WTC11 (cell line): ENCODE data around the gene RPL13. TPM values are rescaled to one million over a fixed set of nuclear protein-coding genes. Genes with fewer than 3 reads are reported as not detected.

Experiments
- ATAC-seq: fragments of 200-7000 bp; cut with Tn5 transposase; 2 replicates; pipeline ENCODE4 v1.10.0; 2021; ENCODE audit warnings: mild to moderate bottlenecking, moderate library complexity
- CTCF ChIA-PET: fragments of 300-600 bp; sonication (Branson Sonifier 250); formaldehyde crosslinking; loops from one replicate; lab custom pipeline; 2021; ENCODE audit warnings: antibody characterized with exemption; lab: Charles Lee
- POLR2A ChIA-PET: fragments of 350-600 bp; sonication (Branson Sonifier 250); formaldehyde crosslinking; loops from one replicate; lab custom pipeline; 2021; ENCODE audit warnings: antibody characterized with exemption; lab: Charles Lee
- DNase-seq: peaks from one replicate; pipeline ENCODE4 v3.0.0; 2021; ENCODE audit warnings: low spot score
- H3K27ac Mint-ChIP-seq: 2 replicates; pipeline ENCODE4 v1.8.0; 2021; ENCODE audit warnings: mixed read lengths
- H3K27me3 Mint-ChIP-seq: 2 replicates; pipeline ENCODE4 v1.8.0; 2021; ENCODE audit warnings: low read depth, mild to moderate bottlenecking, moderate library complexity, mixed read lengths
- H3K36me3 Mint-ChIP-seq: 2 replicates; pipeline ENCODE4 v1.8.0; 2021; ENCODE audit warnings: mixed read lengths
- H3K4me1 Mint-ChIP-seq: 2 replicates; pipeline ENCODE4 v1.8.0; 2022; ENCODE audit warnings: mixed read lengths
- H3K4me3 Mint-ChIP-seq: 2 replicates; pipeline ENCODE4 v1.8.0; 2021; ENCODE audit warnings: mild to moderate bottlenecking, moderate library complexity, mixed read lengths
- H3K9me3 Mint-ChIP-seq: 2 replicates; pipeline ENCODE4 v1.8.0; 2021; ENCODE audit warnings: mixed read lengths
- ATF1 ChIP-seq: sonication (generic); formaldehyde crosslinking; IDR thresholded peaks from 2 replicates; pipeline ENCODE4 v1.8.1; 2023; ENCODE audit warnings: mild to moderate bottlenecking, moderate library complexity, missing genetic modification reagents
- CREM ChIP-seq: sonication (generic); formaldehyde crosslinking; IDR thresholded peaks from 2 replicates; pipeline ENCODE4 v1.8.1; 2022; ENCODE audit warnings: mild to moderate bottlenecking, missing genetic modification reagents, moderate library complexity
- CTCF ChIP-seq: fragments of 200-600 bp; IDR thresholded peaks from 2 replicates; pipeline ENCODE4 v1.8.0; 2022; ENCODE audit warnings: antibody characterized with exemption
- FOXJ3 ChIP-seq: sonication (generic); formaldehyde crosslinking; IDR thresholded peaks from 2 replicates; pipeline ENCODE4 v1.9.0; 2021; ENCODE audit warnings: missing genetic modification reagents, mild to moderate bottlenecking, borderline replicate concordance
- FOXK1 ChIP-seq: sonication (generic); formaldehyde crosslinking; IDR thresholded peaks from 2 replicates; pipeline ENCODE4 v1.8.0; 2022; ENCODE audit warnings: mild to moderate bottlenecking, moderate library complexity, missing genetic modification reagents
- GABPB1 ChIP-seq: sonication (generic); formaldehyde crosslinking; IDR thresholded peaks from 2 replicates; pipeline ENCODE4 v1.8.1; 2023; ENCODE audit warnings: mild to moderate bottlenecking, missing genetic modification reagents
- HMGA2 ChIP-seq: fragments of 250-450 bp; sonication (Bioruptor Pico); IDR thresholded peaks from 2 replicates; pipeline ENCODE4 v1.4.0; 2021; ENCODE audit warnings: mild to moderate bottlenecking, moderate library complexity
- JAZF1 ChIP-seq: fragments of 250-450 bp; sonication (Bioruptor Pico); IDR thresholded peaks from 2 replicates; pipeline ENCODE4 v1.9.0; 2021; ENCODE audit warnings: moderate library complexity, mild to moderate bottlenecking, inconsistent platforms
- KAT7 ChIP-seq: sonication (generic); formaldehyde crosslinking; IDR thresholded peaks from 2 replicates; pipeline ENCODE4 v1.8.1; 2023; ENCODE audit warnings: missing genetic modification reagents, mild to moderate bottlenecking, borderline replicate concordance
- MYBL2 ChIP-seq: sonication (generic); formaldehyde crosslinking; IDR thresholded peaks from 2 replicates; pipeline ENCODE4 v1.8.1; 2023; ENCODE audit warnings: mild to moderate bottlenecking, moderate library complexity, missing genetic modification reagents
- NFYB ChIP-seq: sonication (generic); formaldehyde crosslinking; conservative IDR thresholded peaks from 2 replicates; pipeline ENCODE4 v1.8.0; 2022; ENCODE audit warnings: low read depth, missing genetic modification reagents
- NR1H2 ChIP-seq: sonication (generic); formaldehyde crosslinking; IDR thresholded peaks from 2 replicates; pipeline ENCODE4 v1.9.0; 2021; ENCODE audit warnings: mild to moderate bottlenecking, moderate library complexity, missing genetic modification reagents
- NR2C2 ChIP-seq: sonication (generic); formaldehyde crosslinking; IDR thresholded peaks from 2 replicates; pipeline ENCODE4 v1.8.0; 2022; ENCODE audit warnings: mild to moderate bottlenecking, missing genetic modification reagents
- PRDM15 ChIP-seq: sonication (generic); formaldehyde crosslinking; IDR thresholded peaks from 2 replicates; pipeline ENCODE4 v1.8.0; 2022; ENCODE audit warnings: missing genetic modification reagents
- TCF7 ChIP-seq: sonication (generic); formaldehyde crosslinking; IDR thresholded peaks from 2 replicates; pipeline ENCODE4 v1.8.0; 2022; ENCODE audit warnings: mild to moderate bottlenecking, low read depth, missing genetic modification reagents, moderate library complexity
- total RNA-seq: library from RNA; stranded (reverse); gene quantifications from 3 replicates; pipeline ENCODE4 v1.2.3, GENCODE V29; 2021
- TF ChIP-seq, protein P1 (sequence below): sonication (generic); formaldehyde crosslinking; IDR thresholded peaks from 2 replicates; pipeline ENCODE4 v1.8.0; 2022; ENCODE audit warnings: mild to moderate bottlenecking, missing genetic modification reagents
- TF ChIP-seq, protein P2 (sequence below): sonication (generic); formaldehyde crosslinking; IDR thresholded peaks from 2 replicates; pipeline ENCODE4 v1.8.0; 2022; ENCODE audit warnings: mild to moderate bottlenecking, missing genetic modification reagents
- TF ChIP-seq, protein P3 (sequence below): sonication (generic); formaldehyde crosslinking; conservative IDR thresholded peaks from 2 replicates; pipeline ENCODE4 v1.8.1; 2023; ENCODE audit warnings: mild to moderate bottlenecking, low read depth, missing genetic modification reagents, moderate library complexity

RPL13 gene
- total RNA-seq, 1 experiment from 2014 or later = 2,631 TPM

DNA sequence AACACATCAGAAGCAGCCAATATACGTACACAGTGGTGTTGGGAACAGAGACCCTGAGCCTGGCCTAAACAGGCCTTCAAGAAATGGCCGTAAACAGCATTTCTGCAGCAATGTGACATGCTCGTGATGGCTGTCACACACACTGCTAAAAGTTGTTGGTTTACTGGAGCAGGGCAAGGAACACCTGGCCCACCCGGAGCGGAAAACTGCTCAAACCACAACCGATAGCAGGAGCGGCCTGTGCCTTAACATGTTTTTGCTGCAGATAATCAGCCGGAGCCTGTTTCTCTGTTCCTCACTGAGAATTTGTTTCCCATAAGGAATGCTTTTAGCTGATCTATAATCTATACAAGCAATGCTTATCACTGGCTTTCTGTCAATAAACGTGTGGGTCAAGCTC lies 47.0 kb downstream of the RPL13 start (continued):
- TF ChIP-seq, protein P1, sequence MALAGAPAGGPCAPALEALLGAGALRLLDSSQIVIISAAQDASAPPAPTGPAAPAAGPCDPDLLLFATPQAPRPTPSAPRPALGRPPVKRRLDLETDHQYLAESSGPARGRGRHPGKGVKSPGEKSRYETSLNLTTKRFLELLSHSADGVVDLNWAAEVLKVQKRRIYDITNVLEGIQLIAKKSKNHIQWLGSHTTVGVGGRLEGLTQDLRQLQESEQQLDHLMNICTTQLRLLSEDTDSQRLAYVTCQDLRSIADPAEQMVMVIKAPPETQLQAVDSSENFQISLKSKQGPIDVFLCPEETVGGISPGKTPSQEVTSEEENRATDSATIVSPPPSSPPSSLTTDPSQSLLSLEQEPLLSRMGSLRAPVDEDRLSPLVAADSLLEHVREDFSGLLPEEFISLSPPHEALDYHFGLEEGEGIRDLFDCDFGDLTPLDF (CRISPR knock-in tag) = no peak
- TF ChIP-seq, all 79 proteins: peak for 0

DNA sequence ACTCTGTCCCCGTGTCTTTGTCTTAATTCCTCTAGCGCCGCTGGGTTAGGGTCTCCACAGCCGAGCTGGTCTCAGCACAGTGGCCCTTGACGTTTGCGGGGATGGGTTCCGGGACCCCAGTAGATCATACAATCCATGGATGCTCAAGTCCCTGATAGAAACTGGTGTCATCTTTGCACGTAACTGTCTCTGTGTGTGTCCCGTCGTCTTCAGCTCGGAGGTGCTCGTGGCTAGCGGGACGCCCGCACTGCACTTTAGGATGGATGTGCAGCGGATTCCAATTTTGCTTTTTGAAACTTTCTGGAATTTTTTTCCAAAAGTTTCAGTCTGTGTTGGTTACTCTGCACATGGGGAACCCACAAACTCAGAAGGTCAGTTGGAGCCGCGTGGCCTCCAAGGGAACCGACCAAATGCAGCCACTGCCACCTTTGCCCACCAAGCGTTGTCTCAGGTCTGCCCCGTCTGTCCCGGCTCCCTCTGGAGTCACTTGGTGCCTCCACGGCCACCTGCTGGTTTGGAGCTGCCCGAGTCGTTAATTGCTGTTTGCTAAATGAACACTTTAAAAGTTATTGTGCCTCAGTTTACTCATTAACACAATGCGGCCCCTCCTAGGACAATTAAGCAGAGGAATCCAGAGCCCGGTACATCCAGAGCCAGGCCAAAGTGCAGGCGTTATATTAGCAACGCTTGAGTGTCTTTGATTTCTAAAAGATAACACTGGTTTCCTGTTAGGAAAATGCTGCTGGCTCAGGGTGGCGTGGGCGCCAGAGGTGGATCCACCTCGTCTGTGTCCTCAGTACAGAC lies 47.7 kb downstream of the RPL13 start:
- no peak overlapping the region for H3K4me3 Mint-ChIP-seq
- CTCF ChIA-PET = interaction anchor here (1.2 to 1.7 kb wide), 3 partner anchors 9 to 43 kb away, joined by 3 to 6 read pairs (median 3); no protein-coding TSS in a partner anchor
- H3K4me1 Mint-ChIP-seq = peaks cover 8% of the 10 kb centered on the region
- no peak for ATAC-seq
- peaks cover 5% of the 10 kb centered on the region for H3K9me3 Mint-ChIP-seq
- POLR2A ChIA-PET = no interaction called here
- TF ChIP-seq JAZF1 (no peak), ATF1 (CRISPR knock-in tag) (no peak), MYBL2 (CRISPR knock-in tag) (no peak), PRDM15 (CRISPR knock-in tag) (no peak), TCF7 (no peak), GABPB1 (CRISPR knock-in tag) (no peak), NR2C2 (CRISPR knock-in tag) (no peak), NR1H2 (CRISPR knock-in tag) (no peak), CTCF (no peak), KAT7 (CRISPR knock-in tag) (no peak), FOXK1 (CRISPR knock-in tag) (no peak), HMGA2 (CRISPR knock-in tag) (no peak), CREM (CRISPR knock-in tag) (no peak), FOXJ3 (CRISPR knock-in tag) (no peak), NFYB (no peak)
- TF ChIP-seq, protein P2, sequence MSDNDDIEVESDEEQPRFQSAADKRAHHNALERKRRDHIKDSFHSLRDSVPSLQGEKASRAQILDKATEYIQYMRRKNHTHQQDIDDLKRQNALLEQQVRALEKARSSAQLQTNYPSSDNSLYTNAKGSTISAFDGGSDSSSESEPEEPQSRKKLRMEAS (CRISPR knock-in tag) = no peak
- TF ChIP-seq, protein P3, sequence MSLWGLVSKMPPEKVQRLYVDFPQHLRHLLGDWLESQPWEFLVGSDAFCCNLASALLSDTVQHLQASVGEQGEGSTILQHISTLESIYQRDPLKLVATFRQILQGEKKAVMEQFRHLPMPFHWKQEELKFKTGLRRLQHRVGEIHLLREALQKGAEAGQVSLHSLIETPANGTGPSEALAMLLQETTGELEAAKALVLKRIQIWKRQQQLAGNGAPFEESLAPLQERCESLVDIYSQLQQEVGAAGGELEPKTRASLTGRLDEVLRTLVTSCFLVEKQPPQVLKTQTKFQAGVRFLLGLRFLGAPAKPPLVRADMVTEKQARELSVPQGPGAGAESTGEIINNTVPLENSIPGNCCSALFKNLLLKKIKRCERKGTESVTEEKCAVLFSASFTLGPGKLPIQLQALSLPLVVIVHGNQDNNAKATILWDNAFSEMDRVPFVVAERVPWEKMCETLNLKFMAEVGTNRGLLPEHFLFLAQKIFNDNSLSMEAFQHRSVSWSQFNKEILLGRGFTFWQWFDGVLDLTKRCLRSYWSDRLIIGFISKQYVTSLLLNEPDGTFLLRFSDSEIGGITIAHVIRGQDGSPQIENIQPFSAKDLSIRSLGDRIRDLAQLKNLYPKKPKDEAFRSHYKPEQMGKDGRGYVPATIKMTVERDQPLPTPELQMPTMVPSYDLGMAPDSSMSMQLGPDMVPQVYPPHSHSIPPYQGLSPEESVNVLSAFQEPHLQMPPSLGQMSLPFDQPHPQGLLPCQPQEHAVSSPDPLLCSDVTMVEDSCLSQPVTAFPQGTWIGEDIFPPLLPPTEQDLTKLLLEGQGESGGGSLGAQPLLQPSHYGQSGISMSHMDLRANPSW (CRISPR knock-in tag) = no peak
- TF ChIP-seq, protein P1 (CRISPR knock-in tag) = no peak
- TF ChIP-seq, all 79 proteins: peak for 0
- no peaks in the 10 kb centered on the region for H3K36me3 Mint-ChIP-seq
- no peak overlapping the region; the same call in 1 of the 2 replicates for H3K27ac Mint-ChIP-seq
- DNase-seq = no peak
- no peaks in the 10 kb centered on the region for H3K27me3 Mint-ChIP-seq
